ENCODE data around the gene ANKFY1.

ANKFY1 gene

GRCh38 chr17:4262703-4263102 is 1.1 kb downstream of the ANKFY1 start:
- Histone ChIP-seq H3K4me3 (ENCODE audit: low read length) (peak overlapping the region; percentile 92), H3K9me2 (replicated peaks; ENCODE audit: control insufficient read depth, low read length) (no peaks in the 10 kb centered on the region), H3K4me2 (ENCODE audit: low read length) (peak overlapping the region; percentile 92), H3K27ac (ENCODE audit: low read depth, low read length) (peak overlapping the region; percentile 60), H3K9me3 (ENCODE audit: control insufficient read depth, insufficient read depth, low read length) (peaks cover 9% of the 10 kb centered on the region; the same call in 1 of the 2 replicates), H3K36me3 (ENCODE audit: control insufficient read depth, low read length) (peaks cover 50% of the 10 kb centered on the region), H3K79me2 (ENCODE audit: control insufficient read depth, low read length) (peaks cover 66% of the 10 kb centered on the region), H3F3A (ENCODE audit: control insufficient read depth, insufficient read depth) (peaks cover 25% of the 10 kb centered on the region), H3K27me3 (ENCODE audit: control insufficient read depth, low read length) (no peaks in the 10 kb centered on the region), H4K20me1 (ENCODE audit: control insufficient read depth, insufficient read depth, low read depth, low read length) (peaks cover 8% of the 10 kb centered on the region; the same call in 1 of the 2 replicates), H3K4me1 (ENCODE audit: control insufficient read depth, low read length) (peaks cover 25% of the 10 kb centered on the region)
- TF ChIP-seq EZH2phosphoT487 (IDR thresholded peaks at IDR 0.05; ENCODE audit: borderline replicate concordance, low read length) (no peak), CTCF (IDR thresholded peaks at IDR 0.05; ENCODE audit: low read depth, low read length, poor library complexity, severe bottlenecking) (no peak)

DNA sequence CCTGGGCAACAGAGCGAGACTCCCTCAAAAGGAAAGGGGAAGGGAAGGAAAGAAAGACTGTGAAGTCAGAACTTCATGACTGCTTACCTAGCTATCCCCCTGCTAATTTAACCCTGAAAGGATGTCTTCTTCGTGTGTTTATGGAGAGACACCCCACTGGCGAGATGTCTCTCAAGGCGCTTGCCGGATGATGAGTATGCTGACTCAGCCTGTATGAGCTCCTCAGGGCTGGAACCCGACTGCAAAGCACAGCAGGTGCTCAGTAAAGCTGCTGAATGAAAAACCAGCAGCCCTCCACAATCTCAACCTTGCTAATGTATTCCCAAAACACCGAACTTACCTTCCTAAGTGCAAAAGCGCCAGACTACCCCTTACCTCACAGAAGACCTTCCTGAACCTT is 2.3 kb downstream of the ANKFY1 start:
- H3K9me2 ChIP-seq (replicated peaks; ENCODE audit: control insufficient read depth, low read length) = no peaks in the 10 kb centered on the region
- 0 out of 2 replicates have a peak overlapping the region, but pooled peaks have one; percentile 92 for H3K4me2 ChIP-seq (ENCODE audit: low read length)
- peaks cover 78% of the 10 kb centered on the region for H3K79me2 ChIP-seq (ENCODE audit: control insufficient read depth, low read length)
- no peak for TF ChIP-seq CTCF (IDR thresholded peaks at IDR 0.05; ENCODE audit: low read depth, low read length, poor library complexity, severe bottlenecking)
- no peak for TF ChIP-seq EZH2phosphoT487 (IDR thresholded peaks at IDR 0.05; ENCODE audit: borderline replicate concordance, low read length)
- H3K27ac ChIP-seq (ENCODE audit: low read depth, low read length) = no peak overlapping the region
- no peaks in the 10 kb centered on the region for H3K27me3 ChIP-seq (ENCODE audit: control insufficient read depth, low read length)
- peaks cover 19% of the 10 kb centered on the region for H3F3A ChIP-seq (ENCODE audit: control insufficient read depth, insufficient read depth)
- peaks cover 25% of the 10 kb centered on the region for H3K4me1 ChIP-seq (ENCODE audit: control insufficient read depth, low read length)
- H3K9me3 ChIP-seq (ENCODE audit: control insufficient read depth, insufficient read depth, low read length) = peaks cover 9% of the 10 kb centered on the region; the same call in 1 of the 2 replicates
- peaks cover 10% of the 10 kb centered on the region; the same call in 1 of the 2 replicates for H4K20me1 ChIP-seq (ENCODE audit: control insufficient read depth, insufficient read depth, low read depth, low read length)
- peaks cover 56% of the 10 kb centered on the region for H3K36me3 ChIP-seq (ENCODE audit: control insufficient read depth, low read length)
- H3K4me3 ChIP-seq (ENCODE audit: low read length) = no peak overlapping the region

GRCh38 chr17:4258867-4259266 is 4.9 kb downstream of the ANKFY1 start:
- peaks cover 14% of the 10 kb centered on the region for H3K4me1 ChIP-seq (ENCODE audit: control insufficient read depth, low read length)
- H3K4me3 ChIP-seq (ENCODE audit: low read length) = no peak overlapping the region
- no peaks in the 10 kb centered on the region for H3K9me2 ChIP-seq (replicated peaks; ENCODE audit: control insufficient read depth, low read length)
- H3K27ac ChIP-seq (ENCODE audit: low read depth, low read length) = no peak overlapping the region
- TF ChIP-seq CTCF (IDR thresholded peaks at IDR 0.05; ENCODE audit: low read depth, low read length, poor library complexity, severe bottlenecking) = no peak
- TF ChIP-seq EZH2phosphoT487 (IDR thresholded peaks at IDR 0.05; ENCODE audit: borderline replicate concordance, low read length) = no peak
- peaks cover 56% of the 10 kb centered on the region for H3K36me3 ChIP-seq (ENCODE audit: control insufficient read depth, low read length)
- 0 out of 2 replicates have a peak, but pooled peaks cover 2% of the 10 kb centered on the region for H3F3A ChIP-seq (ENCODE audit: control insufficient read depth, insufficient read depth)
- H3K79me2 ChIP-seq (ENCODE audit: control insufficient read depth, low read length) = peaks cover 98% of the 10 kb centered on the region
- H3K4me2 ChIP-seq (ENCODE audit: low read length) = no peak overlapping the region
- peaks cover 10% of the 10 kb centered on the region; the same call in 1 of the 2 replicates for H4K20me1 ChIP-seq (ENCODE audit: control insufficient read depth, insufficient read depth, low read depth, low read length)
- no peaks in the 10 kb centered on the region for H3K27me3 ChIP-seq (ENCODE audit: control insufficient read depth, low read length)
- peaks cover 9% of the 10 kb centered on the region; the same call in 1 of the 2 replicates for H3K9me3 ChIP-seq (ENCODE audit: control insufficient read depth, insufficient read depth, low read length)

Measured in DOHH2 (cell line).